HCT116 (cell line): ENCODE results near the gene PLA2G12B. TPM values are rescaled to one million over a fixed set of nuclear protein-coding genes. Genes with fewer than 3 reads are reported as not detected.

ENCODE experiments used
- ATAC-seq: fragments of 200-7000 bp; cut with Tn5 transposase; 2 replicates; pipeline ENCODE4 v1.9.1; 2020; ENCODE audit warnings: mild to moderate bottlenecking, moderate library complexity
- BruUV-seq: library from RNA; stranded (reverse); fragments of 400-500 nt; replicated peaks from 2 replicates; lab custom pipeline; 2021; lab: Mats Ljungman, UMichigan
- CTCF ChIA-PET: fragments of 300-600 bp; sonication (Branson Sonifier 250); formaldehyde crosslinking; loops from one replicate; lab custom pipeline; 2021; ENCODE audit warnings: antibody characterized with exemption; lab: Charles Lee
- POLR2A ChIA-PET: fragments of 300-600, 350-600 bp; sonication (Branson Sonifier 250); formaldehyde crosslinking; loops from one replicate; lab custom pipeline; 2021; ENCODE audit warnings: antibody characterized with exemption; lab: Charles Lee
- RAD21 ChIA-PET, 2 experiments: fragments of 300-600 bp; sonication (Branson Sonifier 250); formaldehyde crosslinking; loops; one replicate each; lab custom pipeline; 2023; ENCODE audit warnings: low total read pairs in 2 of 2; ENCODE audit not compliant: uncharacterized antibody in 2 of 2, unreplicated experiment in 2 of 2, low non-redundant PET in 1 of 2; lab: Charles Lee
- DNase-seq: peaks from one replicate; pipeline ENCODE4 v3.0.0-alpha.2; 2010; ENCODE audit warnings: low read depth, low spot score
- H2AFZ ChIP-seq: fragments of 200-600 bp; shearing (Covaris generic), sonication (generic); 2 replicates; pipeline ENCODE4 v1.6.1; 2017; ENCODE audit warnings: low read depth, mixed run types, mixed read lengths, antibody characterized with exemption, low read length; ENCODE audit not compliant: poor library complexity, severe bottlenecking
- H3K27ac ChIP-seq: 2 replicates; pipeline ENCODE4 v1.5.1; 2012; ENCODE audit warnings: low read depth, low read length
- H3K27me3 ChIP-seq: fragments of 200-600 bp; sonication (generic); 2 replicates; pipeline ENCODE4 v1.6.1; 2016; ENCODE audit warnings: mixed run types, low read length, mixed read lengths; ENCODE audit not compliant: insufficient read depth
- H3K36me3 ChIP-seq, 2 experiments: fragments of 200-500 bp in 1 of 2; fragments of 200-600 bp in 1 of 2; sonication (Bioruptor generic) in 1 of 2; sonication (generic) in 1 of 2; 2 replicates each; pipeline versions ENCODE4 v1.5.1 to v1.6.1; 2014 to 2016; ENCODE audit warnings: low read length in 2 of 2, inconsistent platforms in 1 of 2, mixed read lengths in 1 of 2, mixed run types in 1 of 2; ENCODE audit not compliant: insufficient read depth in 2 of 2, control insufficient read depth in 1 of 2
- H3K4me1 ChIP-seq, 2 experiments: fragments of 200-600 bp in 1 of 2; sonication (generic) in 1 of 2; 2 replicates each; pipeline versions ENCODE4 v1.5.1 to v1.6.1; 2012 to 2017; ENCODE audit warnings: low read length in 2 of 2, inconsistent platforms in 1 of 2, mild to moderate bottlenecking in 1 of 2, mixed read lengths in 1 of 2, mixed run types in 1 of 2, moderate library complexity in 1 of 2; ENCODE audit not compliant: insufficient read depth in 2 of 2, control insufficient read depth in 1 of 2
- H3K4me2 ChIP-seq: fragments of 200-600 bp; sonication (generic); 2 replicates; pipeline ENCODE4 v1.6.1; 2017; ENCODE audit warnings: mixed run types, low read length, mixed read lengths
- H3K4me3 ChIP-seq, 2 experiments: fragments of 200-600 bp in 1 of 2; sonication (generic) in 1 of 2; replicated peaks in 1 of 2; 2 replicates each; pipeline ENCODE4 v1.5.1; 2011 to 2016; ENCODE audit warnings: low read length in 2 of 2, control low read depth in 1 of 2, low read depth in 1 of 2, mild to moderate bottlenecking in 1 of 2, mixed read lengths in 1 of 2, mixed run types in 1 of 2
- H3K79me2 ChIP-seq: fragments of 200-600 bp; sonication (generic); 2 replicates; pipeline ENCODE4 v1.6.1; 2017; ENCODE audit warnings: mild to moderate bottlenecking, mixed run types, low read length, moderate library complexity, mixed read lengths; ENCODE audit not compliant: insufficient read depth
- H3K9ac ChIP-seq: fragments of 200-600 bp; sonication (generic); 2 replicates; pipeline ENCODE4 v1.6.1; 2016; ENCODE audit warnings: low read length, mixed read lengths
- H3K9me2 ChIP-seq: fragments of 200-600 bp; sonication (generic), shearing (Covaris generic); 2 replicates; pipeline ENCODE4 v1.6.1; 2017; ENCODE audit warnings: mixed run types, mild to moderate bottlenecking, moderate library complexity; ENCODE audit not compliant: insufficient read depth
- H3K9me3 ChIP-seq, 2 experiments: fragments of 200-500 bp in 1 of 2; fragments of 200-600 bp in 1 of 2; sonication (Bioruptor generic) in 1 of 2; sonication (generic) in 1 of 2; 2 replicates each; pipeline ENCODE4 v1.6.1; 2014 to 2017; ENCODE audit warnings: low read length in 2 of 2, mixed read lengths in 2 of 2, inconsistent platforms in 1 of 2, low read depth in 1 of 2, mild to moderate bottlenecking in 1 of 2, mixed run types in 1 of 2, moderate library complexity in 1 of 2; ENCODE audit not compliant: control insufficient read depth in 1 of 2, insufficient read depth in 1 of 2
- H4K20me1 ChIP-seq: fragments of 200-600 bp; sonication (generic), shearing (Covaris generic); 2 replicates; pipeline ENCODE4 v1.6.1; 2017; ENCODE audit warnings: mixed run types, mild to moderate bottlenecking, moderate library complexity; ENCODE audit not compliant: insufficient read depth
- ATF3 ChIP-seq: IDR thresholded peaks from 2 replicates; pipeline ENCODE4 v1.6.1; 2012
- CTCF ChIP-seq, 3 experiments: fragments of 200-600 bp in 1 of 3; sonication (generic) in 1 of 3; IDR thresholded peaks in 2 of 3; conservative IDR thresholded peaks in 1 of 3; 2 replicates each; pipeline ENCODE4 v1.5.1; 2012 to 2017; ENCODE audit warnings: low read depth in 2 of 3, low read length in 2 of 3, antibody characterized with exemption in 1 of 3, borderline replicate concordance in 1 of 3, control low read depth in 1 of 3, mild to moderate bottlenecking in 1 of 3, mixed read lengths in 1 of 3, mixed run types in 1 of 3, moderate library complexity in 1 of 3; ENCODE audit not compliant: insufficient read depth in 1 of 3
- ELF1 ChIP-seq: IDR thresholded peaks from 2 replicates; pipeline ENCODE4 v1.6.1; 2012; ENCODE audit warnings: low read depth, borderline replicate concordance
- EZH2 ChIP-seq: fragments of 200-600 bp; sonication (generic); IDR thresholded peaks from 2 replicates; pipeline ENCODE4 v1.6.1; 2017; ENCODE audit warnings: antibody characterized with exemption, mixed run types
- EZH2phosphoT487 ChIP-seq: fragments of 200-600 bp; IDR thresholded peaks from 2 replicates; pipeline ENCODE4 v1.6.1; 2018; ENCODE audit warnings: antibody characterized with exemption, borderline replicate concordance
- FOSL1 ChIP-seq: IDR thresholded peaks from 2 replicates; pipeline ENCODE4 v1.6.1; 2012; ENCODE audit warnings: low read depth
- JUND ChIP-seq: IDR thresholded peaks from 2 replicates; pipeline ENCODE4 v1.6.1; 2012
- MAX ChIP-seq: IDR thresholded peaks from 2 replicates; pipeline ENCODE4 v1.6.1; 2012
- POLR2A ChIP-seq: IDR thresholded peaks from 2 replicates; pipeline ENCODE4 v1.7.0; 2011; ENCODE audit warnings: borderline replicate concordance; ENCODE audit not compliant: insufficient read depth, insufficient read length; ENCODE audit errors: extremely low read depth
- POLR2AphosphoS5 ChIP-seq: IDR thresholded peaks from 2 replicates; pipeline ENCODE4 v1.6.1; 2011; ENCODE audit warnings: mild to moderate bottlenecking, low read depth, low read length, moderate library complexity
- RAD21 ChIP-seq: IDR thresholded peaks from 2 replicates; pipeline ENCODE4 v1.6.1; 2012; ENCODE audit warnings: low read depth, mild to moderate bottlenecking
- REST ChIP-seq: IDR thresholded peaks from 2 replicates; pipeline ENCODE4 v1.6.1; 2012; ENCODE audit warnings: low read depth
- SIN3A ChIP-seq: IDR thresholded peaks from 2 replicates; pipeline ENCODE4 v1.6.1; 2012; ENCODE audit warnings: low read depth
- SP1 ChIP-seq: IDR thresholded peaks from 2 replicates; pipeline ENCODE4 v1.6.1; 2012; ENCODE audit warnings: low read depth
- SRF ChIP-seq: IDR thresholded peaks from 2 replicates; pipeline ENCODE4 v1.6.1; 2012; ENCODE audit warnings: low read depth
- TCF7L2 ChIP-seq: IDR thresholded peaks from 2 replicates; pipeline ENCODE4 v1.7.0; 2011; ENCODE audit warnings: borderline replicate concordance, inconsistent platforms; ENCODE audit not compliant: insufficient read depth, insufficient read length; ENCODE audit errors: extremely low read depth
- ZFX ChIP-seq: fragments of 450-650 bp; IDR thresholded peaks from 2 replicates; pipeline ENCODE4 v1.6.1; 2017
- ZNF274 ChIP-seq: fragments of 200-500 bp; sonication (Bioruptor generic); IDR thresholded peaks from 2 replicates; pipeline ENCODE4 v1.6.1; 2014; ENCODE audit warnings: mild to moderate bottlenecking, low read depth, low read length, inconsistent platforms
- intact Hi-C: fragments of 100-400 bp; cut with micrococcal nuclease; formaldehyde crosslinking; loops from 2 replicates; pipeline ENCODE4 v1.10.0; 2022
- total RNA-seq: library from RNA; stranded (reverse); gene quantifications from one replicate; pipeline ENCODE4 v1.2.1, GENCODE V29; 2021; ENCODE audit not compliant: unreplicated experiment

The PLA2G12B gene
- total RNA-seq, 1 experiment from 2014 or later, result not detected

GRCh38 chr10:72953687-72954086 lies 919 bp downstream of the PLA2G12B start:
- CTCF ChIA-PET, result no interaction called here

GRCh38 chr10:72952642-72953158 lies 1.9 kb downstream of the PLA2G12B start:
- ChIA-PET POLR2A (no interaction called here), RAD21 (no interaction called here), CTCF (no interaction called here)
- Histone ChIP-seq H4K20me1 (no peaks in the 10 kb centered on the region), H3K9me2 (no peaks in the 10 kb centered on the region), H3K79me2 (no peaks in the 10 kb centered on the region), H3K36me3 (no peaks in the 10 kb centered on the region), H3K9me3 (no peaks in the 10 kb centered on the region), H2AFZ (no peak overlapping the region), H3K9ac (no peak overlapping the region), H3K27me3 (no peaks in the 10 kb centered on the region; the same call in 1 of the 2 replicates), H3K4me1 (no peaks in the 10 kb centered on the region), H3K4me2 (no peak overlapping the region), H3K27ac (no peak overlapping the region), H3K4me3 (no peak overlapping the region)
- intact Hi-C loops, result no loop called here
- ATAC-seq, result no peak
- TF ChIP-seq CTCF (IDR thresholded peaks at IDR 0.05 in 2 of 3, conservative IDR thresholded peaks at IDR 0.05 in 1 of 3; ENCODE audit: borderline replicate concordance in 1 of 3, insufficient read depth in 1 of 3, low read depth in 2 of 3, low read length in 2 of 3), result no peak
- TF ChIP-seq ATF3, result no peak
- no peak for TF ChIP-seq EZH2phosphoT487
- no peak for TF ChIP-seq POLR2AphosphoS5
- no peak for TF ChIP-seq ELF1
- no peak for TF ChIP-seq REST
- no peak for TF ChIP-seq FOSL1
- TF ChIP-seq MAX, result no peak
- TF ChIP-seq EZH2, result no peak
- TF ChIP-seq RAD21, result no peak
- TF ChIP-seq ZFX, result no peak
- TF ChIP-seq ZNF274, result no peak
- no peak for TF ChIP-seq POLR2A
- no peak for TF ChIP-seq JUND
- no peak for TF ChIP-seq SRF
- no peak for TF ChIP-seq SP1
- BruUV-seq, result no TSS peak
- no peak for DNase-seq

More at GRCh38 chr10:72953687-72954086, 919 bp downstream of the PLA2G12B start:
- H3K27me3 ChIP-seq, result no peaks in the 10 kb centered on the region; the same call in 1 of the 2 replicates
- ChIA-PET RAD21 (no interaction called here), POLR2A (no interaction called here)
- TF ChIP-seq TCF7L2 (no peak), SIN3A (no peak)
- no peak overlapping the region for H3K4me2 ChIP-seq
- intact Hi-C loops, result no loop called here
- no peaks in the 10 kb centered on the region for H3K9me2 ChIP-seq
- ATAC-seq, result no peak
- no peaks in the 10 kb centered on the region for H3K9me3 ChIP-seq
- no peak overlapping the region for H2AFZ ChIP-seq
- no peaks in the 10 kb centered on the region for H3K79me2 ChIP-seq
- H4K20me1 ChIP-seq, result no peaks in the 10 kb centered on the region
- BruUV-seq, result no TSS peak
- H3K36me3 ChIP-seq, result no peaks in the 10 kb centered on the region
- H3K4me3 ChIP-seq, result no peak overlapping the region
- no peak overlapping the region for H3K27ac ChIP-seq
- no peak overlapping the region for H3K9ac ChIP-seq
- H3K4me1 ChIP-seq, result no peaks in the 10 kb centered on the region
- no peak for DNase-seq
